A172 (cell line): Measurements from ENCODE around the gene SH2D3A. TPM values are rescaled to one million over a fixed set of nuclear protein-coding genes. Genes with fewer than 3 reads are reported as not detected.
"Not testable (repeated sequence)": the region's sequence is repeated elsewhere in the genome, so short reads cannot be mapped to it uniquely, and the experiment has no call there.

ENCODE experiments used
- DNase-seq: peaks from one replicate; pipeline ENCODE4 v3.0.0-alpha.2; 2015; ENCODE audit warnings: low spot score
- total RNA-seq: library from RNA; depleted of rRNA; stranded (reverse); fragments of >200 nt; shearing (Covaris generic); gene quantifications from 2 replicates; pipeline ENCODE4 v1.2.3, GENCODE V29; 2014

Gene SH2D3A
- total RNA-seq, 1 experiment from 2014 or later, result not detected

GRCh38 chr19:6761053-6761676 is 6.1 kb downstream of the SH2D3A start:
- DNase-seq, result no peak

GRCh38 chr19:6760606-6761005 is 6.6 kb downstream of the SH2D3A start:
- DNase-seq, result no peak

- DNase-seq, result no peak
Observed at GRCh38 chr19:6754653-6755463, 12.4 kb downstream of the SH2D3A start.

- DNase-seq, result no peak
Observed at GRCh38 chr19:6754136-6754535, 13.1 kb downstream of the SH2D3A start.

- DNase-seq, result no peak
Observed at GRCh38 chr19:6753178-6754031, 13.8 kb downstream of the SH2D3A start.

- DNase-seq, result no peak
Observed at GRCh38 chr19:6752256-6753177, 14.7 kb downstream of the SH2D3A start.

- DNase-seq, result no peak
Observed at GRCh38 chr19:6751189-6751588, 16.0 kb downstream of the SH2D3A start.

- no peak for DNase-seq
Observed at GRCh38 chr19:6750062-6750461, 17.2 kb downstream of the SH2D3A start.

GRCh38 chr19:6748543-6748942 is 18.7 kb downstream of the SH2D3A start:
- not testable (repeated sequence) for DNase-seq

- no peak for DNase-seq
Observed at GRCh38 chr19:6745965-6746364, 21.3 kb downstream of the SH2D3A start.

GRCh38 chr19:6744381-6745301 is 22.6 kb downstream of the SH2D3A start:
- DNase-seq, result peak; percentile 89

- no peak for DNase-seq
Observed at GRCh38 chr19:6743714-6744380, 23.4 kb downstream of the SH2D3A start.

GRCh38 chr19:6743066-6743465 is 24.2 kb downstream of the SH2D3A start:
- no peak for DNase-seq

- no peak for DNase-seq
Observed at GRCh38 chr19:6740589-6741343, 26.5 kb downstream of the SH2D3A start.

GRCh38 chr19:6739883-6740588 is 27.2 kb downstream of the SH2D3A start:
- no peak for DNase-seq

- DNase-seq, result peak; percentile 56
Observed at GRCh38 chr19:6739390-6739882, 27.8 kb downstream of the SH2D3A start, which contains the start of gene TRIP10. Gene TRIP10 (plus strand): TSS chr19:6739680. CDS start chr19:6739762, 82 bp downstream.

GRCh38 chr19:6738787-6739389 is 28.3 kb downstream of the SH2D3A start:
- no peak for DNase-seq
